Breast epithelium (tissue), 4 donors: Measurements from ENCODE around the gene DLST. TPM values are rescaled to one million over a fixed set of nuclear protein-coding genes. Genes with fewer than 3 reads are reported as not detected.

ENCODE experiments used
- DNase-seq, 2 donors: peaks; one replicate each; pipeline ENCODE4 v3.0.0-alpha.2; 2019; ENCODE audit warnings: low spot score in 2 of 2
- H3K27ac ChIP-seq, 2 donors: fragments of 200-600 bp; sonication (generic) in 1 of 2; one replicate each; pipeline ENCODE4 v1.5.1; 2016 to 2019; ENCODE audit warnings: mild to moderate bottlenecking in 1 of 2
- H3K27me3 ChIP-seq, 2 donors: fragments of 200-600 bp; sonication (generic) in 1 of 2; one replicate each; pipeline versions ENCODE4 v1.5.1 to v1.6.0; 2017 to 2019; ENCODE audit warnings: control low read depth in 1 of 2, mild to moderate bottlenecking in 1 of 2
- H3K36me3 ChIP-seq: fragments of 200-600 bp; one replicate; pipeline ENCODE4 v1.5.1; 2019
- H3K4me1 ChIP-seq, 2 donors: fragments of 200-600 bp; sonication (generic); one replicate each; pipeline ENCODE4 v1.5.1; 2016 to 2019; ENCODE audit warnings: control low read depth in 1 of 2
- H3K4me3 ChIP-seq, 3 donors: fragments of 200-600 bp; sonication (generic); 1 replicate in 2 of 3; 2 replicates in 1 of 3; pipeline ENCODE4 v1.5.1; 2016 to 2019; ENCODE audit warnings: mild to moderate bottlenecking in 3 of 3, moderate library complexity in 2 of 3
- H3K9me3 ChIP-seq, 2 donors: fragments of 200-600 bp; sonication (generic) in 1 of 2; one replicate each; pipeline ENCODE4 v1.5.1; 2016 to 2019; ENCODE audit warnings: control low read depth in 1 of 2
- CTCF ChIP-seq, 3 donors: fragments of 450-650 bp; IDR thresholded peaks; one replicate each; pipeline ENCODE4 v1.5.1; 2016 to 2017; ENCODE audit warnings: antibody characterized with exemption in 3 of 3, mild to moderate bottlenecking in 3 of 3, moderate library complexity in 3 of 3
- POLR2A ChIP-seq: fragments of 450-650 bp; IDR thresholded peaks from one replicate; pipeline ENCODE4 v1.6.1; 2016; ENCODE audit warnings: antibody characterized with exemption, mild to moderate bottlenecking, moderate library complexity
- POLR2AphosphoS5 ChIP-seq, 3 donors: sonication (generic); formaldehyde crosslinking; IDR thresholded peaks; one replicate each; pipeline ENCODE4 v1.6.1; 2017; ENCODE audit warnings: antibody characterized with exemption in 3 of 3
- intact Hi-C: fragments of 100-400 bp; cut with DNase I; formaldehyde crosslinking; loops from one replicate; pipeline ENCODE4 v1.15.1; 2023; ENCODE audit warnings: low total_unique reads
- total RNA-seq, 3 donors: library from RNA; depleted of rRNA; stranded (reverse); fragments of >200 nt; gene quantifications; one replicate each; pipeline ENCODE4 v1.1.0, GENCODE V29; 2016

DLST gene
- total RNA-seq, 3 donors from 2014 or later = 73.4 to 104 (median 76.1) TPM

DNA sequence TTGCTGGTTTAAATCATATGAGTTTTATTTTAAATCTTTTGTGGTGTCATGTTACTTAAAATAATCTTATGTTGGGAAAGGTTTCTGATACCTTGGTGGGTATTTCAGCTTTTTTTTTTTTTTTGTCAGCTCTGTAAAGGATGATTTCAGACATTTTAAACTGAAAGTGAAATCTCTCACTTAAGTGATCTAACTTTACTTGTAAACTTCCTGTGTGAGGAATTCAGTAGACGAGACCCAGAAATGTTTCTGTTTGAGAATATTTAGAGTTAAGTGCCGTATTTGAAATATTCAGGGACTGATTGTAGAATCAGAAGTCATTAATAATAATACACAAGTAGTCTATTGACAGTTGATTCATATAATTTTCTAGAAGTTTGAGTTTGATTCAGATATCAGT, 43.5 kb upstream of the DLST start:
- Histone ChIP-seq H3K4me3 (no peak overlapping the region), H3K27ac (no peak overlapping the region), H3K4me1 (no peaks in the 10 kb centered on the region), H3K9me3 (no peaks in the 10 kb centered on the region), H3K36me3 (no peaks in the 10 kb centered on the region), H3K27me3 (no peaks in the 10 kb centered on the region)
- intact Hi-C loops = no loop called here
- DNase-seq = no peak
- TF ChIP-seq CTCF (IDR thresholded peaks at IDR 0.05) (no peak), POLR2A (no peak), POLR2AphosphoS5 (IDR thresholded peaks at IDR 0.05) (no peak)

DNA sequence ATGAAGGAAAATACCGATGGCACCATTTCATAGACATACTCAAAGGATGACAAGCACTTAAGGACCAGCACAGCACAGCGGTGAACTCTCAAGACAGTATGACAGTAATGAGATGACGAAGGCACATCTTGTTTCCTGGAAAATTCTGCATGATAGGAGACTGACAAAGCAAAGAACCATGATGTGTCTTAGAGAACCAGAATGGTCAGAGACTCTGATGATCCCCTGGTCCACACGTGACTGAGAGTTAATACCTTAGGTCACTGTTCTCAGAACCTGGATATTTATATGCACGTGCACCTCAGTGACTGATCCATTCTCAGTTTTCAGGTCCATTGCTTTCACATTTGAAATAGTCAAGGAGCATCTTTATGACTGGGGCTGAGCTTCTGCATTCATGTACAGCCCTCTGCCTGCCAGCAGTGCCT, 41.1 kb upstream of the DLST start:
- TF ChIP-seq POLR2AphosphoS5 (IDR thresholded peaks at IDR 0.05) = no peak
- no peak for TF ChIP-seq CTCF (IDR thresholded peaks at IDR 0.05)
- TF ChIP-seq POLR2A = no peak
- no peak overlapping the region for H3K27ac ChIP-seq
- no peak overlapping the region for H3K4me3 ChIP-seq
- intact Hi-C loops = no loop called here
- H3K36me3 ChIP-seq = no peaks in the 10 kb centered on the region
- H3K27me3 ChIP-seq = no peaks in the 10 kb centered on the region
- H3K4me1 ChIP-seq = no peaks in the 10 kb centered on the region
- no peak for DNase-seq
- H3K9me3 ChIP-seq = no peaks in the 10 kb centered on the region

GRCh38 chr14:74841230-74842207, 40.2 kb upstream of the DLST start:
- no peak for TF ChIP-seq POLR2AphosphoS5 (IDR thresholded peaks at IDR 0.05)
- TF ChIP-seq CTCF (IDR thresholded peaks at IDR 0.05) = no peak
- TF ChIP-seq POLR2A = no peak
- Histone ChIP-seq H3K4me1 (no peaks in the 10 kb centered on the region), H3K27me3 (no peaks in the 10 kb centered on the region), H3K4me3 (no peak overlapping the region), H3K36me3 (no peaks in the 10 kb centered on the region), H3K9me3 (no peaks in the 10 kb centered on the region), H3K27ac (no peak overlapping the region)
- intact Hi-C loops = no loop called here
- no peak for DNase-seq

GRCh38 chr14:74843653-74844052, 38.1 kb upstream of the DLST start:
- no peaks in the 10 kb centered on the region for H3K36me3 ChIP-seq
- no peak overlapping the region for H3K4me3 ChIP-seq
- H3K27ac ChIP-seq = no peak overlapping the region
- no peaks in the 10 kb centered on the region for H3K27me3 ChIP-seq
- TF ChIP-seq CTCF (IDR thresholded peaks at IDR 0.05) (no peak), POLR2AphosphoS5 (IDR thresholded peaks at IDR 0.05) (no peak), POLR2A (no peak)
- no peaks in the 10 kb centered on the region for H3K9me3 ChIP-seq
- intact Hi-C loops = no loop called here
- no peaks in the 10 kb centered on the region for H3K4me1 ChIP-seq
- DNase-seq = no peak

DNA sequence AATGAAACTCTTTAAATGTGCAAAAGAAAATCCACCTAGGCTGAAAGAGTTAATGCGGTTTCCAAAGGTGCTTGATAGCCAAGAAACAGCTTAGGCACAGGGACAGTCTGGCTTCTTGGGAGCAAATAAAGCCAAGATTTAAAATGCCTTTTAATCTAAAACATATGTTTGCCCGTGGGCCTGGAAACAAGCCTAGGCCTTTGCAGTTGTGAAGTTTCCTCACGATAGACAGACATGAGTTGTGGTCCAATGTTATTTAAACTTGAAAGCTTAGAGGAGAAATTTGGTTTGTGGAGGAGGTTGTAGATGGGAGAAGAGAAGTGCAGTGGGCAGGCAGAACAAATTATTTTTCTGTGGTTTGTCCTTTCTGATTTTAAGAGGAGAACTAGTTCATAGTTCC, 35.5 kb upstream of the DLST start:
- no peak for DNase-seq
- H3K9me3 ChIP-seq = no peaks in the 10 kb centered on the region
- no peak overlapping the region for H3K27ac ChIP-seq
- no peak overlapping the region for H3K4me3 ChIP-seq
- no peaks in the 10 kb centered on the region for H3K4me1 ChIP-seq
- H3K27me3 ChIP-seq = no peaks in the 10 kb centered on the region
- no peak for TF ChIP-seq CTCF (IDR thresholded peaks at IDR 0.05)
- TF ChIP-seq POLR2A = no peak
- TF ChIP-seq POLR2AphosphoS5 (IDR thresholded peaks at IDR 0.05) = no peak
- intact Hi-C loops = no loop called here
- no peaks in the 10 kb centered on the region for H3K36me3 ChIP-seq
